HFF-Myc (cell line): Measurements from ENCODE around the gene WDPCP.
"Not testable (repeated sequence)": the region's sequence is repeated elsewhere in the genome, so short reads cannot be mapped to it uniquely, and the experiment has no call there.

Experiments
- DNase-seq: peaks from one replicate; pipeline ENCODE4 v3.0.0-alpha.2; 2011; ENCODE audit warnings: low read depth; ENCODE audit errors: extremely low read depth
- H3K4me3 ChIP-seq: replicated peaks from 2 replicates; pipeline ENCODE4 v1.5.1; 2011; ENCODE audit warnings: low read depth, mild to moderate bottlenecking, control low read depth, low read length
- TF ChIP-seq, protein P1 (sequence below): IDR thresholded peaks from 2 replicates; pipeline ENCODE4 v1.5.1; 2012; ENCODE audit warnings: mild to moderate bottlenecking, low read depth, low read length, control low read depth; ENCODE audit errors: missing control alignments

Gene WDPCP

DNA sequence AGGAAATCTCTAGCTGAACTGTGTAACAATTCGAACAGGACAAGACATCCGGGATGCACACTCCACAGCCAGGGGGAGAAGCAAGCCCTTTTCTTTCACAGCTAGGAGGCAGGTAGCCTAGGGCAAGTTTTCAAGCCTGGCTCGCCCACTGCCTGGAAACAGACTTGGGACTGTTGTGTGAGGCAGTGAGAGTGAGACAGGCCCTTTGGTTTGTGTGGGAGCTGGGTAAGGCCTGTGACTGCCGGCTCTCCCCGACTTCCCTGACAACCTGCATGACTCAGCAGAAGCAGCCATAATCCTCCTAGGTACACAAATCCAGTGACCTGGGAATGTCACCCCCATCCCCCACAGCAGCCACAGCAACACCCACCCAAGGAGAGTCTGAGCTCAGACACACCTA, 179.7 kb downstream of the WDPCP start:
- H3K4me3 ChIP-seq = no peak overlapping the region
- TF ChIP-seq, protein P1, sequence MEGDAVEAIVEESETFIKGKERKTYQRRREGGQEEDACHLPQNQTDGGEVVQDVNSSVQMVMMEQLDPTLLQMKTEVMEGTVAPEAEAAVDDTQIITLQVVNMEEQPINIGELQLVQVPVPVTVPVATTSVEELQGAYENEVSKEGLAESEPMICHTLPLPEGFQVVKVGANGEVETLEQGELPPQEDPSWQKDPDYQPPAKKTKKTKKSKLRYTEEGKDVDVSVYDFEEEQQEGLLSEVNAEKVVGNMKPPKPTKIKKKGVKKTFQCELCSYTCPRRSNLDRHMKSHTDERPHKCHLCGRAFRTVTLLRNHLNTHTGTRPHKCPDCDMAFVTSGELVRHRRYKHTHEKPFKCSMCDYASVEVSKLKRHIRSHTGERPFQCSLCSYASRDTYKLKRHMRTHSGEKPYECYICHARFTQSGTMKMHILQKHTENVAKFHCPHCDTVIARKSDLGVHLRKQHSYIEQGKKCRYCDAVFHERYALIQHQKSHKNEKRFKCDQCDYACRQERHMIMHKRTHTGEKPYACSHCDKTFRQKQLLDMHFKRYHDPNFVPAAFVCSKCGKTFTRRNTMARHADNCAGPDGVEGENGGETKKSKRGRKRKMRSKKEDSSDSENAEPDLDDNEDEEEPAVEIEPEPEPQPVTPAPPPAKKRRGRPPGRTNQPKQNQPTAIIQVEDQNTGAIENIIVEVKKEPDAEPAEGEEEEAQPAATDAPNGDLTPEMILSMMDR = no peak
- no peak for DNase-seq

DNA sequence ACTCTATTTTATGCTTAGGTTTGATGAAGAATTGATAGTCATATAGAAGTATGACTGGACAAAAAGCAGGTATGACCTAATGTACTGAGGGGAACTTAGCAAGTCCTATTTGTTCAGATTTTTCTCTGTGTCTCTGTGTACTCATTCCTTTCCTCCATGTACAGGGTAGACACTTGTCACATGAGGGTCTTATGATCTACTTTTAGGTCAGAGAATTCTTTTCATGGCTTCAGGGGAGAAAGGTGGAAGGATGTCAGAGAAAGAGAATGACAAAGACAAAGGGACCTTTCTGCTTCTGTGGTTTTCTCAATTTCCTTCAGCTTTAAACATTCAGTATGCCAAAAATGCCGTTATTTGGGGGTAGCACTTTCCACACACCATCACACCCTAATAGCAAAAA, 181.6 kb downstream of the WDPCP start:
- TF ChIP-seq, protein P1 = no peak

DNA sequence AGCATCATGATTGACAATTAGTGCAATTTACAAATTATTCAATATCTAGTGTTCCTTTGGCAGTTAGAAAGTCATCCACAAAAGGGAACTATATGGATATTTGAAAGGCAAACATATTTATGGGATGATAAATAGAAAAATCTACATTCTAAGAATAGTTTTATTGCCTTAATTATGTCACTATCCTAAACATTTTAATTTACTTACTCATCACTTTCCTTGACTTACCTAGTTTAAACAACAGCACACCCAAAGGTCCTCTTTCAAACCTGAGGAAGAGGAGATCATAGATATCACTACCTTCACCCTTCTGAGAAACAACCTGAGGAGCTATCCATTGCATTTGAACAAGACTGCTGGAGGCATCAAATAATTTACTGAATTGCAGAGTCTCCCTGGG, 184.5 kb downstream of the WDPCP start:
- TF ChIP-seq, protein P1 = no peak
- H3K4me3 ChIP-seq = no peak overlapping the region
- DNase-seq = no peak

More for the DNA sequence above, 181.6 kb downstream of the WDPCP start:
- H3K4me3 ChIP-seq = no peak overlapping the region
- no peak for DNase-seq

DNA sequence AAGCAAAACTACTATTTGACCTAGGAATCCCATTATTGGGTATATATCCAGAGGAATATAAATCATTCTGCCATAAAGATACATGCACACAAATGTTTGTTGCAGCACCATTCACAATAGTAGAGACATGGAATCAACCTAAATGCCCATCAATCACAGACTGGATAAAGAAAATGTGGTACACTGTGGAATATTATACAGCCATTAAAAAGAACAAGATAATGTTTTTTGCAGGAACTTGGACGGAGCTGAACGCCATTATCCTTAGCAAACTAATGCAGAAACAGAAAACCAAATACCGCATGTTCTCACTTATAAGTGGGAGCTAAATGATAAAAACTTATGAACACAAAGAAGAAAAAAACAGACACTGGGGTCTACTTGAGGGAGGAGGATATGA, 185.4 kb downstream of the WDPCP start:
- DNase-seq, H3K4me3 ChIP-seq: not testable (repeated sequence)

- DNase-seq = no peak
- TF ChIP-seq, protein P1 = no peak
Measured at GRCh38 chr2:63399156-63399555, 189.1 kb downstream of the WDPCP start.

GRCh38 chr2:63379451-63379850, 208.8 kb downstream of the WDPCP start:
- DNase-seq = no peak
- no peak overlapping the region for H3K4me3 ChIP-seq
- TF ChIP-seq, protein P1 = no peak

More at GRCh38 chr2:63399156-63399555, 189.1 kb downstream of the WDPCP start:
- H3K4me3 ChIP-seq = no peak overlapping the region

GRCh38 chr2:63378589-63378988, 209.7 kb downstream of the WDPCP start:
- TF ChIP-seq, protein P1 = no peak
- no peak for DNase-seq

More at GRCh38 chr2:63378589-63378988, 209.7 kb downstream of the WDPCP start:
- H3K4me3 ChIP-seq = no peak overlapping the region
